Parathyroid adenoma (tissue), 2 donors: Measurements from ENCODE around the gene PABPC1L2A.
"Not testable (repeated sequence)": the region's sequence is repeated elsewhere in the genome, so short reads cannot be mapped to it uniquely, and the experiment has no call there.

Source experiments
- H2AFZ ChIP-seq: fragments of 300-600 bp; sonication (generic); one replicate; pipeline ENCODE4 v1.7.0; 2017; ENCODE audit warnings: antibody characterized with exemption, mild to moderate bottlenecking
- H3K27ac ChIP-seq: fragments of 300-600 bp; sonication (generic); one replicate; pipeline ENCODE4 v1.7.0; 2017
- H3K27me3 ChIP-seq: fragments of 300-600 bp; sonication (generic); one replicate; pipeline ENCODE4 v1.7.0; 2017; ENCODE audit warnings: low read length; ENCODE audit not compliant: control insufficient read depth, insufficient read depth
- H3K36me3 ChIP-seq: fragments of 300-600 bp; sonication (generic); one replicate; pipeline ENCODE4 v1.7.0; 2017; ENCODE audit warnings: low read length; ENCODE audit not compliant: control insufficient read depth, insufficient read depth
- H3K4me1 ChIP-seq: fragments of 300-600 bp; sonication (generic); one replicate; pipeline ENCODE4 v1.7.0; 2017; ENCODE audit warnings: control low read depth
- H3K4me2 ChIP-seq: fragments of 300-600 bp; sonication (generic); one replicate; pipeline ENCODE4 v1.7.0; 2017; ENCODE audit warnings: low read length
- H3K4me3 ChIP-seq: fragments of 300-600 bp; sonication (generic); one replicate; pipeline ENCODE4 v1.7.0; 2017; ENCODE audit warnings: low read depth, low read length
- H3K79me2 ChIP-seq: fragments of 300-600 bp; sonication (generic); one replicate; pipeline ENCODE4 v1.7.0; 2017; ENCODE audit warnings: control low read depth
- H3K9ac ChIP-seq: fragments of 300-600 bp; sonication (generic); one replicate; pipeline ENCODE4 v1.7.0; 2017; ENCODE audit warnings: mild to moderate bottlenecking
- H3K9me3 ChIP-seq: fragments of 300-600 bp; sonication (generic); one replicate; pipeline ENCODE4 v1.7.0; 2017; ENCODE audit warnings: low read length; ENCODE audit not compliant: control insufficient read depth
- CTCF ChIP-seq: fragments of 300-600 bp; sonication (generic); IDR thresholded peaks from one replicate; pipeline ENCODE4 v1.7.0; 2017; ENCODE audit warnings: antibody characterized with exemption, mild to moderate bottlenecking
- donor health status: primary hyperparathyroidism.

Gene PABPC1L2A

GRCh38 chrX:73079024-73079562 is at the start of gene PABPC1L2A:
Gene PABPC1L2A, minus strand, starts transcription at chrX:73079512. Its CDS starts 126 bp downstream, at chrX:73079386.
- not testable (repeated sequence) for H3K4me3 ChIP-seq, H2AFZ ChIP-seq, H3K79me2 ChIP-seq, H3K4me1 ChIP-seq, H3K27me3 ChIP-seq, H3K4me2 ChIP-seq, H3K27ac ChIP-seq, H3K9ac ChIP-seq, H3K9me3 ChIP-seq, H3K36me3 ChIP-seq

GRCh38 chrX:73127700-73128241 is 48.5 kb upstream of the PABPC1L2A start:
- Histone ChIP-seq H3K27me3 (no peaks in the 10 kb centered on the region), H3K4me3 (peak overlapping the region; percentile 68), H3K4me1 (no peaks in the 10 kb centered on the region), H2AFZ (no peak overlapping the region), H3K9ac (no peak overlapping the region), H3K79me2 (no peaks in the 10 kb centered on the region), H3K36me3 (no peaks in the 10 kb centered on the region), H3K9me3 (no peaks in the 10 kb centered on the region), H3K4me2 (peak overlapping the region; percentile 59), H3K27ac (no peak overlapping the region)
- no peak for TF ChIP-seq CTCF

- no peaks in the 10 kb centered on the region for H3K4me1 ChIP-seq
- H3K79me2 ChIP-seq, result no peaks in the 10 kb centered on the region
- H3K36me3 ChIP-seq, result no peaks in the 10 kb centered on the region
- H3K4me3 ChIP-seq, result no peak overlapping the region
- H3K9me3 ChIP-seq, result no peaks in the 10 kb centered on the region
- no peak overlapping the region for H3K4me2 ChIP-seq
- no peak for TF ChIP-seq CTCF
- H3K27ac ChIP-seq, result no peak overlapping the region
- H3K9ac ChIP-seq, result no peak overlapping the region
- no peak overlapping the region for H2AFZ ChIP-seq
- H3K27me3 ChIP-seq, result no peaks in the 10 kb centered on the region
Measured at GRCh38 chrX:73126240-73126639, 46.9 kb upstream of the PABPC1L2A start.

- H3K9me3 ChIP-seq, H3K4me2 ChIP-seq, H3K36me3 ChIP-seq, H2AFZ ChIP-seq, H3K4me1 ChIP-seq, H3K79me2 ChIP-seq, H3K4me3 ChIP-seq, H3K27me3 ChIP-seq, H3K27ac ChIP-seq, H3K9ac ChIP-seq: not testable (repeated sequence)
Measured at GRCh38 chrX:73099505-73099904, 20.2 kb upstream of the PABPC1L2A start.

GRCh38 chrX:73086766-73087165 is 7.5 kb upstream of the PABPC1L2A start:
- H3K27me3 ChIP-seq, H3K79me2 ChIP-seq, H3K9ac ChIP-seq, H3K27ac ChIP-seq, H2AFZ ChIP-seq, H3K4me2 ChIP-seq, H3K36me3 ChIP-seq, H3K4me1 ChIP-seq, H3K9me3 ChIP-seq, H3K4me3 ChIP-seq: not testable (repeated sequence)

- not testable (repeated sequence) for H3K9me3 ChIP-seq, H3K36me3 ChIP-seq, H3K4me3 ChIP-seq, H3K27me3 ChIP-seq, H3K79me2 ChIP-seq, H3K9ac ChIP-seq, H3K4me2 ChIP-seq, H2AFZ ChIP-seq, H3K27ac ChIP-seq, H3K4me1 ChIP-seq
Measured at GRCh38 chrX:73079884-73080283, 572 bp upstream of the PABPC1L2A start.

GRCh38 chrX:73078597-73078996 is 715 bp downstream of the PABPC1L2A start:
- H3K4me1 ChIP-seq, H3K27ac ChIP-seq, H3K79me2 ChIP-seq, H3K36me3 ChIP-seq, H3K9ac ChIP-seq, H3K4me3 ChIP-seq, H3K27me3 ChIP-seq, H2AFZ ChIP-seq, H3K4me2 ChIP-seq, H3K9me3 ChIP-seq: not testable (repeated sequence)
